Measurements from ENCODE around the gene THSD4. TPM values are rescaled to one million over a fixed set of nuclear protein-coding genes. Genes with fewer than 3 reads are reported as not detected.

THSD4 gene
- total RNA-seq, 2 experiments from 2014 or later, result not detected

- ATAC-seq (no peak), DNase-seq (no peak)
- Mint-ChIP-seq H3K27ac (no peak overlapping the region), H3K4me1 (ENCODE audit: low read depth) (no peaks in the 10 kb centered on the region), H3K9me3 (no peaks in the 10 kb centered on the region), H3K36me3 (ENCODE audit: low read depth) (no peaks in the 10 kb centered on the region), H3K4me3 (no peak overlapping the region), H3K27me3 (peaks cover 5% of the 10 kb centered on the region)
- POLR2A ChIA-PET, result no interaction called here
- intact Hi-C loops (cut with micrococcal nuclease), result no loop called here
- CTCF ChIA-PET, result no interaction called here
- no peak for TF ChIP-seq CTCF (IDR thresholded peaks at IDR 0.05)
Measured at GRCh38 chr15:71323584-71323983, 208.3 kb downstream of the THSD4 start.

GRCh38 chr15:71325481-71325880 lies 210.2 kb downstream of the THSD4 start:
- Mint-ChIP-seq H3K4me3 (no peak overlapping the region), H3K36me3 (ENCODE audit: low read depth) (no peaks in the 10 kb centered on the region), H3K27me3 (peaks cover 5% of the 10 kb centered on the region), H3K4me1 (ENCODE audit: low read depth) (no peaks in the 10 kb centered on the region), H3K27ac (no peak overlapping the region), H3K9me3 (no peaks in the 10 kb centered on the region)
- CTCF ChIA-PET, result no interaction called here
- ATAC-seq (no peak), DNase-seq (no peak)
- no peak for TF ChIP-seq CTCF (IDR thresholded peaks at IDR 0.05)
- POLR2A ChIA-PET, result no interaction called here
- intact Hi-C loops (cut with micrococcal nuclease), result no loop called here

- H3K27me3 Mint-ChIP-seq, result peaks cover 5% of the 10 kb centered on the region
- no peaks in the 10 kb centered on the region for H3K36me3 Mint-ChIP-seq (ENCODE audit: low read depth)
- intact Hi-C loops (cut with micrococcal nuclease), result no loop called here
- no peak for TF ChIP-seq CTCF (IDR thresholded peaks at IDR 0.05)
- ATAC-seq (no peak), DNase-seq (no peak)
- CTCF ChIA-PET, result no interaction called here
- POLR2A ChIA-PET, result interaction anchor here (1.1 kb wide), 1 partner anchor 127 kb away, joined by 3 read pairs; no protein-coding TSS in a partner anchor
- no peak overlapping the region for H3K4me3 Mint-ChIP-seq
- no peaks in the 10 kb centered on the region for H3K4me1 Mint-ChIP-seq (ENCODE audit: low read depth)
- H3K9me3 Mint-ChIP-seq, result no peaks in the 10 kb centered on the region
- H3K27ac Mint-ChIP-seq, result no peak overlapping the region
Measured at GRCh38 chr15:71328453-71328852, 213.2 kb downstream of the THSD4 start.

DNA sequence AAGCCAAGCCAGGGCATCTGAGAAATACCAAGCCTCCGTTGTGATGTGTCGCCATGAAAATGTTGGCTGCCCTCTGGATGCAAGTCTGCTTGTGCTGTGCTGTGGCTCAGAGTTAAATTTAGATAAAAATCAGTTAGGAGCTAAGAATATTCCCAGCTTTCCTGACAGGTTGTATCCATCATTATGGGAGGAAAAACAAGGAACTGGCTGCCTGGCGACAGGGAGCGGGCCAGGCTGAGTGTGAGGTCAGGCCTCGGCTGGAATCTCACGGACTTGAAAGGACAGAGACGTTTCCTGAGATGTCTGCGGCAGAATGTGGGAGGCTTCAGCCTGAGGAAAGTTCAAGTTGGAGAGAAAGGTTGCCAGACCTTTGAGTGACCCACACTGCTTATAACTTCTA lies 213.8 kb downstream of the THSD4 start:
- H3K27me3 Mint-ChIP-seq, result peaks cover 5% of the 10 kb centered on the region
- DNase-seq, result no peak
- CTCF ChIA-PET, result no interaction called here
- POLR2A ChIA-PET, result interaction anchor here (1.1 kb wide), 1 partner anchor 128 kb away, joined by 3 read pairs; no protein-coding TSS in a partner anchor
- no peaks in the 10 kb centered on the region for H3K36me3 Mint-ChIP-seq (ENCODE audit: low read depth)
- no peak for ATAC-seq
- no peak for TF ChIP-seq CTCF (IDR thresholded peaks at IDR 0.05)
- no peaks in the 10 kb centered on the region for H3K4me1 Mint-ChIP-seq (ENCODE audit: low read depth)
- intact Hi-C loops (cut with micrococcal nuclease), result no loop called here
- no peaks in the 10 kb centered on the region for H3K9me3 Mint-ChIP-seq
- no peak overlapping the region for H3K4me3 Mint-ChIP-seq
- H3K27ac Mint-ChIP-seq, result no peak overlapping the region

DNA sequence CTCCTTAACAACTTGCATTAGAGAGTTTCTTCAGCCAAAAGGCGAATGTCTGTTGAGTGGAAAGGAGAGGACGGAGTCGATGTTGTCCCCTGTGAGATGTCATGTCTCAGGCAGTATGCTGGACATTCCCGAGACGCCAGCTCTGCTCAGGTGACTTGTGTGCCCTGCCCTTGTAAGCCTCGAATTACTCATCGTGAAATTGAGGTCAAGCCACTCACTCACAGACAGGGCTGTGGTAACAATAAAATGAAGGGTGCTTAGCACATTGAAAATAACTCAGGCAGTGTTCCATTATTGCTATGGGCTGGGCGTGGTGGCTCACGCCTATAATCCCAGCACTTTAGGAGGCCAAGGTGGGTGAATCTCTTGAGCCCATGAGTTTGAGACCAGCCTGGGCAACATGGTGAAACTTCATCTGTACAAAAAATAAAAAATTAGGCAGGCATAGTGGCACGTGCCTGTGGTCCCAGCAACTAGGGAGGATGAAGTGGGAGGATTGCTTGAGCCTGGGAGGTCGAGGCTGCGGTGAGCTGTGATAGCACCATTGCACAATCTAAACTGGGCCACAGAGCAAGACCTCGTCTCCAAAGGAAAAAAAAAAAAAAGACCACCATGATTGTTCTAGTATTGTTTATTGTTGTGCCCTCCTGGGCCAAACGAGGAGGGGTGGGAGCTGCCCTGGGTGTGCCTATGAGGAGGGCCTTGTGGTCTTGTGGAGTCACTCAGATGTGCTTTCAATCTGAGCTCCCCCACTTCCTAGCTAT lies 214.4 kb downstream of the THSD4 start:
- DNase-seq, result no peak
- no peaks in the 10 kb centered on the region for H3K4me1 Mint-ChIP-seq (ENCODE audit: low read depth)
- H3K36me3 Mint-ChIP-seq (ENCODE audit: low read depth), result no peaks in the 10 kb centered on the region
- intact Hi-C loops (cut with micrococcal nuclease), result no loop called here
- H3K9me3 Mint-ChIP-seq, result no peaks in the 10 kb centered on the region
- ChIA-PET POLR2A (interaction anchor here (0.7 kb wide), 1 partner anchor 90 kb away, joined by 3 read pairs; no protein-coding TSS in a partner anchor), CTCF (no interaction called here)
- no peak for TF ChIP-seq CTCF (IDR thresholded peaks at IDR 0.05)
- no peak for ATAC-seq
- no peak overlapping the region for H3K27ac Mint-ChIP-seq
- no peak overlapping the region for H3K4me3 Mint-ChIP-seq
- peaks cover 5% of the 10 kb centered on the region for H3K27me3 Mint-ChIP-seq

All from activated CD8-positive, alpha-beta T cell treated with anti-CD3 and anti-CD28 coated beads for 36 hours (primary cell).